ENCODE data around the gene NTPCR.
A peak's percentile ranks its signal among the peaks of the same experiment; 100 is the strongest.

Gene NTPCR

GRCh38 chr1:233025157-233025556 is 74.7 kb downstream of the NTPCR start:
- peak; percentile 23 for DNase-seq
- in situ Hi-C loops (cut with HindIII; ENCODE audit: low pct_ligation_motif_present, low pct_unique_long_range_greater_than_20kb, low sequenced_read_pairs): no loop called here

GRCh38 chr1:233025567-233025966 is 75.2 kb downstream of the NTPCR start:
- DNase-seq: no peak
- in situ Hi-C loops (cut with HindIII; ENCODE audit: low pct_ligation_motif_present, low pct_unique_long_range_greater_than_20kb, low sequenced_read_pairs): no loop called here

GRCh38 chr1:233027046-233027445 is 76.6 kb downstream of the NTPCR start:
- DNase-seq: no peak
- in situ Hi-C loops (cut with HindIII; ENCODE audit: low pct_ligation_motif_present, low pct_unique_long_range_greater_than_20kb, low sequenced_read_pairs): no loop called here

- in situ Hi-C loops (cut with HindIII; ENCODE audit: low pct_ligation_motif_present, low pct_unique_long_range_greater_than_20kb, low sequenced_read_pairs): no loop called here
- DNase-seq: no peak
Observed at GRCh38 chr1:233031521-233031920, 81.1 kb downstream of the NTPCR start.

- no peak for DNase-seq
- in situ Hi-C loops (cut with HindIII; ENCODE audit: low pct_ligation_motif_present, low pct_unique_long_range_greater_than_20kb, low sequenced_read_pairs): no loop called here
Observed at GRCh38 chr1:233032916-233033315, 82.5 kb downstream of the NTPCR start.

GRCh38 chr1:233033361-233033760 is 83.0 kb downstream of the NTPCR start:
- DNase-seq: no peak
- in situ Hi-C loops (cut with HindIII; ENCODE audit: low pct_ligation_motif_present, low pct_unique_long_range_greater_than_20kb, low sequenced_read_pairs): no loop called here
